GM18870 (cell line): ENCODE measurements around the gene CRMP1.
"Not testable (repeated sequence)": the region's sequence is repeated elsewhere in the genome, so short reads cannot be mapped to it uniquely, and the experiment has no call there.

Experiments used
- ATAC-seq: cut with Tn5 transposase; IDR thresholded peaks from one replicate; pipeline ENCODE4 v1.9.1; 2021; ENCODE audit warnings: moderate library complexity; ENCODE audit not compliant: unreplicated experiment

Gene CRMP1

GRCh38 chr4:5825321-5826041 is 67.4 kb downstream of the CRMP1 start:
- no peak for ATAC-seq

- no peak for ATAC-seq
These were observed 68.3 kb downstream of the CRMP1 start for GRCh38 chr4:5824635-5825034.

GRCh38 chr4:5824227-5824626 is 68.7 kb downstream of the CRMP1 start:
- ATAC-seq = no peak

GRCh38 chr4:5823542-5824211 is 69.2 kb downstream of the CRMP1 start:
- no peak for ATAC-seq

- ATAC-seq = no peak
These were observed 70.3 kb downstream of the CRMP1 start for GRCh38 chr4:5822619-5823018.

- ATAC-seq = no peak
These were observed 71.1 kb downstream of the CRMP1 start for GRCh38 chr4:5821665-5822358.

GRCh38 chr4:5816851-5817375 is 76.0 kb downstream of the CRMP1 start:
- no peak for ATAC-seq

- no peak for ATAC-seq
These were observed 76.8 kb downstream of the CRMP1 start for GRCh38 chr4:5816101-5816500.

- no peak for ATAC-seq
These were observed 77.2 kb downstream of the CRMP1 start for GRCh38 chr4:5815641-5816040.

GRCh38 chr4:5814421-5814820 is 78.5 kb downstream of the CRMP1 start:
- no peak for ATAC-seq

- no peak for ATAC-seq
These were observed 79.0 kb downstream of the CRMP1 start for GRCh38 chr4:5813882-5814255.

- ATAC-seq = peak; percentile 75
These were observed 80.2 kb downstream of the CRMP1 start for GRCh38 chr4:5812506-5813229.

GRCh38 chr4:5812057-5812456 is 80.8 kb downstream of the CRMP1 start:
- ATAC-seq = not testable (repeated sequence)

- no peak for ATAC-seq
These were observed 82.0 kb downstream of the CRMP1 start for GRCh38 chr4:5810770-5811430.

GRCh38 chr4:5810151-5810550 is 82.7 kb downstream of the CRMP1 start:
- ATAC-seq = no peak

GRCh38 chr4:5809216-5809776 is 83.6 kb downstream of the CRMP1 start:
- ATAC-seq = no peak

- ATAC-seq = no peak
These were observed 84.7 kb downstream of the CRMP1 start for GRCh38 chr4:5808081-5808741.

- no peak for ATAC-seq
These were observed 87.6 kb downstream of the CRMP1 start for GRCh38 chr4:5805270-5805669.

GRCh38 chr4:5804656-5805055 is 88.2 kb downstream of the CRMP1 start:
- no peak for ATAC-seq

- ATAC-seq = no peak
These were observed 90.3 kb downstream of the CRMP1 start for GRCh38 chr4:5802565-5802964.
